HG03103 (cell line): Measurements from ENCODE around the gene SDC3.

Experiments used
- ATAC-seq: cut with Tn5 transposase; IDR thresholded peaks from one replicate; pipeline ENCODE4 v1.9.1; 2021; ENCODE audit warnings: low read depth; ENCODE audit not compliant: unreplicated experiment

SDC3 gene

GRCh38 chr1:30824736-30825429 lies 83.7 kb downstream of the SDC3 start:
- ATAC-seq = no peak

- peak; percentile 93 for ATAC-seq
Measured at GRCh38 chr1:30823969-30824735, 84.4 kb downstream of the SDC3 start.

- no peak for ATAC-seq
Measured at GRCh38 chr1:30823627-30823968, 85.0 kb downstream of the SDC3 start.

- ATAC-seq = no peak
Measured at GRCh38 chr1:30822966-30823581, 85.5 kb downstream of the SDC3 start.

GRCh38 chr1:30822006-30822405 lies 86.6 kb downstream of the SDC3 start:
- ATAC-seq = no peak

GRCh38 chr1:30820299-30820698 lies 88.3 kb downstream of the SDC3 start:
- no peak for ATAC-seq
